HG03442 (cell line): ENCODE measurements around the gene KLC1.
A peak's percentile ranks its signal among the peaks of the same experiment; 100 is the strongest.

Experiments
- ATAC-seq: cut with Tn5 transposase; IDR thresholded peaks from one replicate; pipeline ENCODE4 v1.9.1; 2021; ENCODE audit warnings: mild to moderate bottlenecking, moderate library complexity; ENCODE audit not compliant: unreplicated experiment

The KLC1 gene

GRCh38 chr14:103715052-103716000 lies 86.3 kb downstream of the KLC1 start, which contains the start of the genes XRCC3 and ZFYVE21:
Gene XRCC3, minus strand, starts transcription at chr14:103715451. Its CDS starts 4,364 bp downstream, at chr14:103711087.
Gene ZFYVE21, plus strand, starts transcription at chr14:103715810. Its CDS starts 32 bp downstream, at chr14:103715842.
- peak; percentile 93 for ATAC-seq

- no peak for ATAC-seq
These were observed 87.2 kb downstream of the KLC1 start for GRCh38 chr14:103716091-103716801.

GRCh38 chr14:103716899-103717411 lies 87.9 kb downstream of the KLC1 start:
- ATAC-seq: no peak

GRCh38 chr14:103718572-103718971 lies 89.6 kb downstream of the KLC1 start:
- no peak for ATAC-seq

- ATAC-seq: no peak
These were observed 90.7 kb downstream of the KLC1 start for GRCh38 chr14:103719751-103720150.

GRCh38 chr14:103721334-103722120 lies 92.5 kb downstream of the KLC1 start:
- no peak for ATAC-seq

- ATAC-seq: no peak
These were observed 94.7 kb downstream of the KLC1 start for GRCh38 chr14:103723748-103724081.

- no peak for ATAC-seq
These were observed 95.1 kb downstream of the KLC1 start for GRCh38 chr14:103724116-103724515.

GRCh38 chr14:103725001-103725682 lies 96.1 kb downstream of the KLC1 start:
- no peak for ATAC-seq

GRCh38 chr14:103725739-103726395 lies 96.9 kb downstream of the KLC1 start:
- no peak for ATAC-seq

- no peak for ATAC-seq
These were observed 97.5 kb downstream of the KLC1 start for GRCh38 chr14:103726474-103726873.

GRCh38 chr14:103727313-103727980 lies 98.4 kb downstream of the KLC1 start:
- no peak for ATAC-seq

GRCh38 chr14:103728141-103728540 lies 99.1 kb downstream of the KLC1 start:
- ATAC-seq: no peak

- ATAC-seq: no peak
These were observed 99.7 kb downstream of the KLC1 start for GRCh38 chr14:103728721-103729120.

GRCh38 chr14:103729496-103730448 lies 100.8 kb downstream of the KLC1 start:
- no peak for ATAC-seq

- no peak for ATAC-seq
These were observed 101.6 kb downstream of the KLC1 start for GRCh38 chr14:103730490-103731035.

- no peak for ATAC-seq
These were observed 102.5 kb downstream of the KLC1 start for GRCh38 chr14:103731481-103731880.
